HUES48 (cell line): ENCODE results near the gene HSPB7.
"Not testable (repeated sequence)": the region's sequence is repeated elsewhere in the genome, so short reads cannot be mapped to it uniquely, and the experiment has no call there.

Experiments
- H3K27ac ChIP-seq: one replicate; pipeline ENCODE4 v1.7.0; 2013; ENCODE audit warnings: low read depth, low read length, inconsistent platforms
- H3K27me3 ChIP-seq: 2 replicates; pipeline ENCODE4 v1.6.1; 2013; ENCODE audit warnings: mild to moderate bottlenecking, low read length; ENCODE audit not compliant: control insufficient read depth, insufficient read depth
- H3K36me3 ChIP-seq: 2 replicates; pipeline ENCODE4 v1.6.1; 2013; ENCODE audit warnings: low read length; ENCODE audit not compliant: control insufficient read depth, insufficient read depth
- H3K4me1 ChIP-seq: 2 replicates; pipeline ENCODE4 v1.6.1; 2013; ENCODE audit warnings: mild to moderate bottlenecking, low read length; ENCODE audit not compliant: control insufficient read depth, insufficient read depth
- H3K4me3 ChIP-seq: 2 replicates; pipeline ENCODE4 v1.5.1; 2013; ENCODE audit warnings: mild to moderate bottlenecking, low read depth, low read length
- H3K9ac ChIP-seq: 2 replicates; pipeline ENCODE4 v1.6.1; 2013; ENCODE audit warnings: mild to moderate bottlenecking, low read depth, low read length, moderate library complexity
- H3K9me3 ChIP-seq: 2 replicates; pipeline ENCODE4 v1.6.1; 2013; ENCODE audit warnings: low read length; ENCODE audit not compliant: control insufficient read depth, insufficient read depth

Gene HSPB7

GRCh38 chr1:16021681-16022080, 3.8 kb upstream of the HSPB7 start, which contains the start of gene CLCNKA:
TSS of gene CLCNKA (plus strand) at chr1:16022036. CDS start at chr1:16022620, 584 bp downstream.
- no peak within 1 kb of the TSS for H3K27ac ChIP-seq
- H3K9ac ChIP-seq = no peak within 1 kb of the TSS
- peaks cover 4% of the 10 kb centered on the region; the same call in 1 of the 2 replicates for H3K4me1 ChIP-seq
- no peak within 1 kb of the TSS for H3K4me3 ChIP-seq
- no peaks in the 10 kb centered on the region for H3K36me3 ChIP-seq
- no peaks in the 10 kb centered on the region for H3K9me3 ChIP-seq
- peaks cover 17% of the 10 kb centered on the region for H3K27me3 ChIP-seq

GRCh38 chr1:16020878-16021277, 3.0 kb upstream of the HSPB7 start:
- not testable (repeated sequence) for H3K9ac ChIP-seq, H3K36me3 ChIP-seq, H3K4me3 ChIP-seq, H3K9me3 ChIP-seq, H3K27ac ChIP-seq, H3K4me1 ChIP-seq
- H3K27me3 ChIP-seq = peaks cover 17% of the 10 kb centered on the region

GRCh38 chr1:16020325-16020724, 2.5 kb upstream of the HSPB7 start:
- Histone ChIP-seq H3K9me3 (no peaks in the 10 kb centered on the region), H3K9ac (no peak overlapping the region), H3K27ac (no peak overlapping the region), H3K4me1 (peaks cover 11% of the 10 kb centered on the region; the same call in 1 of the 2 replicates), H3K27me3 (peaks cover 15% of the 10 kb centered on the region), H3K4me3 (no peak overlapping the region), H3K36me3 (no peaks in the 10 kb centered on the region)

DNA sequence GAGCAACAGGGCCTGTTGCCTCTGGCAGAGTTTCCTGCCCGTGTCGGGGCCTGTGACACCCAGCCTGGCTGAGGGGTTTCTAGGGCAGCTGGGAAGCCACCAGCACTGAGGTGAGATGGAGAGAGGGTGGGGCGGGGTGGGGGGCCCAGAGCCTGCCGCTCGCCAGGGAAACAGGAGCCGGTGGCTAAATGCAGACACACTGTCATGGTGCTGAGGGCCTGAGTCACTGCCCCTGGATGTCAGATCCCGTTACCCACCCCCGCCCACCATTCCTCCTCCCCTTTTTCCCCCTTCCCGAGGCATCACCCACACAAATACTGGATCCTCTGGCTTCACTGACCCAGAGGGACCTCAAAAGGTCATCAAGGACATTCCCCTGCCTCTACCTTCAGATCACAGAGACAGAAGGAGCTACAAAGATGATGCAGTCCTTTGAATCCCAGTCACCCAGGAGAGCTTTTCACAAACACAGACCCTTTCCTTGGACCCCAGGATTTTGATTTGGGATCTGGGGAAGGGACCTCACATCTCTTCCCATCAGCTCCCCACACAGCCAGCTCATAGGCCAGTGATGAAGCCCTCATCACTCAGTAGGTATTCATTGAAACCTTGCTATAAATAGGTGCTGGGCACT, 1.9 kb upstream of the HSPB7 start:
- Histone ChIP-seq H3K27me3 (peaks cover 10% of the 10 kb centered on the region), H3K4me3 (no peak overlapping the region), H3K36me3 (no peaks in the 10 kb centered on the region), H3K4me1 (peaks cover 14% of the 10 kb centered on the region; the same call in 1 of the 2 replicates), H3K9me3 (no peaks in the 10 kb centered on the region), H3K9ac (no peak overlapping the region), H3K27ac (no peak overlapping the region)

DNA sequence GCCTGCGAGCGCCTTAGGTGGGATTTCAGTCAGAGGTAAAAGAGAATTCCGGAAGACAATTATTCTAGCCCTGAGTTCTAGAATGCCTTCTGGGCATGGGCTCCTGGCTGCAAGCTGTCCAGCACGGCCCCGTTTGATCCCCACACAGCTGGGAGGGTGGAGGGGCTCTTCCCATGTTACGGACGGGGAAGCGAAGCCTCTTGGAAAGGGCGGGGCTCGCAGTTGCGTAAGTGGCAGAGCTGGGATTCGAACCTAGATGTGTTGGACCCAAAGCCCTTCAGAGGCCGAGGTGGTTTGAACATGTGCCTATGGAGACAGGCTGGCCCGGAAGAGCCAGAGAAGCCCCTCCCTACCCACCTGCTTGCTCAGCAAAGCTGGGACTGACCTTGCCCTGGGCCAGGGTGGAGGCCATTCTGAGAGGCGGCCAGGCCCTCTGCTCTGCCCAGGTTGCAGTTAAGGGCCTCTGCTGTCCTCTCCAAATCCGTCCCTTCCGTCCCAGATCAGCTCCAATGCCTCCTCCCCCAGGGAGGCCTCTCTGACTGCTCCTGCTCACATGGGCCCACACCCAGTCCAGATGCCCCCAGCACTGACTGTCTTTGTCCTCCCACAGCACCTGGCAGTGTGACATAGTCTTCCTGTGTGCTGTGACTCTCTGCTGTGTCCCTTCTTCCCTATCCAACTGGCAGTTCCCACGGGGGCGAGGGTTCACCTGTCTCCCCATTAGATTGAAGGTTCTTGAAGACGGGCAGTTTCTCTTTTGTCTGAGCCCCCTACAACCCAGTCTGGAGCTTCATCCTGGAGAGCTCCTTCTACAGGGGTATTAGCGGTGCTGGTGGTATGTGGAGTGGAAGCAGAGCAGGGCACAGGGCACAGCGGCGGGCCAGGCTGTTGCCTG, 1.2 kb upstream of the HSPB7 start:
- H3K27ac ChIP-seq = no peak overlapping the region
- H3K4me1 ChIP-seq = peaks cover 22% of the 10 kb centered on the region; the same call in 1 of the 2 replicates
- no peak overlapping the region for H3K9ac ChIP-seq
- peaks cover 10% of the 10 kb centered on the region for H3K27me3 ChIP-seq
- no peaks in the 10 kb centered on the region for H3K36me3 ChIP-seq
- H3K4me3 ChIP-seq = no peak overlapping the region
- no peaks in the 10 kb centered on the region for H3K9me3 ChIP-seq

- no peaks in the 10 kb centered on the region for H3K9me3 ChIP-seq
- no peaks in the 10 kb centered on the region for H3K36me3 ChIP-seq
- peaks cover 29% of the 10 kb centered on the region; the same call in 1 of the 2 replicates for H3K4me1 ChIP-seq
- H3K27me3 ChIP-seq = peaks cover 10% of the 10 kb centered on the region
- H3K4me3 ChIP-seq = no peak overlapping the region
- no peak overlapping the region for H3K9ac ChIP-seq
- no peak overlapping the region for H3K27ac ChIP-seq
Observed at GRCh38 chr1:16018308-16018707, 465 bp upstream of the HSPB7 start.

- H3K27ac ChIP-seq = no peak overlapping the region
- H3K4me3 ChIP-seq = no peak overlapping the region
- no peaks in the 10 kb centered on the region for H3K9me3 ChIP-seq
- no peaks in the 10 kb centered on the region for H3K36me3 ChIP-seq
- peaks cover 29% of the 10 kb centered on the region for H3K4me1 ChIP-seq
- H3K9ac ChIP-seq = no peak overlapping the region
- H3K27me3 ChIP-seq = peaks cover 5% of the 10 kb centered on the region
Observed at GRCh38 chr1:16017076-16017460, 775 bp downstream of the HSPB7 start.

- Histone ChIP-seq H3K4me1 (peaks cover 29% of the 10 kb centered on the region), H3K4me3 (no peak overlapping the region), H3K27ac (no peak overlapping the region), H3K9me3 (no peaks in the 10 kb centered on the region), H3K27me3 (no peaks in the 10 kb centered on the region; the same call in 1 of the 2 replicates), H3K36me3 (no peaks in the 10 kb centered on the region), H3K9ac (no peak overlapping the region)
Observed at GRCh38 chr1:16015960-16016901, 1.6 kb downstream of the HSPB7 start.

DNA sequence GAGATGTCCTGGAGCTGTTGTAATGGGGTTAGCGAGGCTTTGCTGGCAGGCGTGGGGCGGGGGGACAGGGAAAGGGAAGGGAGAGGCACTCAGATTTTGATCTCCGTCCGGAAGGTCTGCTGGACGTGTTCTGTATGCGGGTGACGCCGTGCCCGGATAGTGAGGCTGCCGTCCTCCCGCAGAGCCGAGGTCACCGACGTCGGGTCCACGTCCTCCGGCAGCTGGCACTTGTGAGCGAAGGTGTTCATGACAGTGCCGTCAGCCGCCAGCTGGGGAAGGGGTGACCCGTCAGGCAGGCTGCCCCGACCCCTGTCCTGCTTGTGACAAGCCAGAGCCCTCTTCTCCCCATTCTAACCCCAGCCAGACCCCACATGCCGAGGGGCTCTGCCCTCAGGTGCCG, 2.4 kb downstream of the HSPB7 start:
- Histone ChIP-seq H3K27ac (no peak overlapping the region), H3K27me3 (no peaks in the 10 kb centered on the region; the same call in 1 of the 2 replicates), H3K9me3 (no peaks in the 10 kb centered on the region), H3K9ac (no peak overlapping the region), H3K4me3 (no peak overlapping the region), H3K36me3 (no peaks in the 10 kb centered on the region), H3K4me1 (peaks cover 29% of the 10 kb centered on the region)

DNA sequence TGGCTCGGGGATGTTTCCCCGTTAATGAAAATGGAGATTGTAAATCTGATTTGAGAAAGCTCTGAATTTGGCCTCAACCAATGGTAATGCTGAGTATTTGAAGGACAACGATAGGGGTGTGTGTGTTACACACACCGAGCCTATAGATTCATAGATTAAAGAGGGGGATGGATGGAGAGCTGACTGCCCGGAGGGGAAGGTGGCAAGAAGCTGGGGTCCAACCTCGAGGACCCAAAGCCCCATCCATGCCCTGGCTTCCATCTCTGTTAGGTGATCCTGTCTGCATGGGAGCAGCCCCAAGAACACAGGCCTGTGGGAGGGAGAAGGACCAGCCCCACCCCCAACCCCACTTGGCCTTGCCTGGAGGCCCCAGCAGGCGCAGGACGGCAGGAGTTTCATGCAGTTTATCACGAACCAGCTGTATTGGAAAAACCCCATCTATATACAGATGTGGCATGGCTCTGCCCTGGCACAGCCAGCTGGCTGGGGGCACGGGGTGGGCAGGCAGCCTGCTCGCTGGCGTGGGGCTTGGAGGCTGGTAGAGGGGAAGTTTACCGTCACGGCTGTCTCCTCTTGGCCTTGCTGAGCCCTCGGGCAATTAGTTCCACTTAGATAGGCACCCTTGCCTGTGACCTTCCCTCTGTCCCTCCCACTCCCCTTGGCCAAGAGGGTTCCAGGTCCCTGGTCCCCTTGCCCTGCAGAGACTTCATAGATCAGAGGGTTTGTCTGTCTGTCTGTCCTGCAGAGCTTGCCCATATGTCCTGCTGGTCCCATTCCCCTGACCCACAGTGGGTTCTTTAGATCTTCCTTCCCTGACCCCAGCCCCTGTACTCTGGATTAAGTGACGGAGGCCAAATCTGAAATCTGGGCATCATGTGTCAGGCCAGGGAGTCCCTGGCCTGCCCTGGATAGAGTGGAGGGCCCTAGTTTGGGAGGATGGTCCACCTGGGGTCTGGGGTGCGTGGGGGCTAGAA, 3.0 kb downstream of the HSPB7 start:
- Histone ChIP-seq H3K4me3 (no peak overlapping the region), H3K9me3 (no peaks in the 10 kb centered on the region), H3K9ac (no peak overlapping the region), H3K27ac (no peak overlapping the region), H3K4me1 (peaks cover 29% of the 10 kb centered on the region), H3K27me3 (no peaks in the 10 kb centered on the region), H3K36me3 (no peaks in the 10 kb centered on the region)
